Left kidney (tissue), 8 donors: ENCODE results near the gene LSM14A. TPM values are rescaled to one million over a fixed set of nuclear protein-coding genes. Genes with fewer than 3 reads are reported as not detected.
A peak's percentile ranks its signal among the peaks of the same experiment; 100 is the strongest.
"Not testable (repeated sequence)": the region's sequence is repeated elsewhere in the genome, so short reads cannot be mapped to it uniquely, and the experiment has no call there.

ENCODE experiments used
- DNase-seq: peaks from one replicate; pipeline ENCODE4 v3.0.0-alpha.2; 2013
- long read RNA-seq, 8 donors: transcript quantifications; one replicate each; lab custom pipeline, GENCODE V29; 2026
- polyA plus RNA-seq: library from polyadenylated mRNA; unstranded; fragments of 120-200 nt; gene quantifications from one replicate; pipeline ENCODE4 v1.2.1, GENCODE V29; 2013; ENCODE audit not compliant: insufficient read length

The LSM14A gene
- 199 TPM for polyA plus RNA-seq
- long read RNA-seq, donor 1, transcript LSM14A-201 (11 exons, 3,424 nt), result minor isoform, 13 of 130 reads
- long read RNA-seq, donor 1, transcript LSM14A-203 (10 exons, 3,596 nt), result major isoform, 25 of 130 reads
- long read RNA-seq, donor 1, partial matches to known transcripts, result 88 of 130 reads
- long read RNA-seq, donor 1, other reads (novel, unspliced or antisense), result 0 of 130 reads
- long read RNA-seq, donor 2, transcript LSM14A-201 (11 exons, 3,424 nt), result minor isoform, 6 of 166 reads
- long read RNA-seq, donor 2, transcript LSM14A-203 (10 exons, 3,596 nt), result major isoform, 9 of 166 reads
- long read RNA-seq, donor 2, partial matches to known transcripts, result 146 of 166 reads
- long read RNA-seq, donor 2, other reads (novel, unspliced or antisense), result 0 of 166 reads
- long read RNA-seq, donor 3, transcript LSM14A-201 (11 exons, 3,424 nt), result minor isoform, 5 of 69 reads
- long read RNA-seq, donor 3, transcript LSM14A-203 (10 exons, 3,596 nt), result major isoform, 9 of 69 reads
- long read RNA-seq, donor 3, partial matches to known transcripts, result 51 of 69 reads
- long read RNA-seq, donor 3, other reads (novel, unspliced or antisense), result 0 of 69 reads
- long read RNA-seq, donor 4, partial matches to known transcripts, result 7 of 7 reads
- long read RNA-seq, donor 4, other reads (novel, unspliced or antisense), result 0 of 7 reads
- long read RNA-seq, donor 5, transcript LSM14A-201 (11 exons, 3,424 nt), result minor isoform, 14 of 79 reads
- long read RNA-seq, donor 5, transcript LSM14A-203 (10 exons, 3,596 nt), result major isoform, 28 of 79 reads
- long read RNA-seq, donor 5, partial matches to known transcripts, result 34 of 79 reads
- long read RNA-seq, donor 5, other reads (novel, unspliced or antisense), result 0 of 79 reads
- long read RNA-seq, donor 6, transcript LSM14A-201 (11 exons, 3,424 nt), result minor isoform, 6 of 96 reads
- long read RNA-seq, donor 6, transcript LSM14A-203 (10 exons, 3,596 nt), result major isoform, 18 of 96 reads
- long read RNA-seq, donor 6, partial matches to known transcripts, result 70 of 96 reads
- long read RNA-seq, donor 6, other reads (novel, unspliced or antisense), result 0 of 96 reads
- long read RNA-seq, donor 7, transcript LSM14A-203 (10 exons, 3,596 nt), result major isoform, 17 of 87 reads
- long read RNA-seq, donor 7, partial matches to known transcripts, result 63 of 87 reads
- long read RNA-seq, donor 7, other reads (novel, unspliced or antisense), result 0 of 87 reads
- long read RNA-seq, donor 8, transcript LSM14A-203 (10 exons, 3,596 nt), result minor isoform, 5 of 22 reads
- long read RNA-seq, donor 8, transcript LSM14A-201 (11 exons, 3,424 nt), result major isoform, 7 of 22 reads
- long read RNA-seq, donor 8, partial matches to known transcripts, result 8 of 22 reads
- long read RNA-seq, donor 8, other reads (novel, unspliced or antisense), result 0 of 22 reads

DNA sequence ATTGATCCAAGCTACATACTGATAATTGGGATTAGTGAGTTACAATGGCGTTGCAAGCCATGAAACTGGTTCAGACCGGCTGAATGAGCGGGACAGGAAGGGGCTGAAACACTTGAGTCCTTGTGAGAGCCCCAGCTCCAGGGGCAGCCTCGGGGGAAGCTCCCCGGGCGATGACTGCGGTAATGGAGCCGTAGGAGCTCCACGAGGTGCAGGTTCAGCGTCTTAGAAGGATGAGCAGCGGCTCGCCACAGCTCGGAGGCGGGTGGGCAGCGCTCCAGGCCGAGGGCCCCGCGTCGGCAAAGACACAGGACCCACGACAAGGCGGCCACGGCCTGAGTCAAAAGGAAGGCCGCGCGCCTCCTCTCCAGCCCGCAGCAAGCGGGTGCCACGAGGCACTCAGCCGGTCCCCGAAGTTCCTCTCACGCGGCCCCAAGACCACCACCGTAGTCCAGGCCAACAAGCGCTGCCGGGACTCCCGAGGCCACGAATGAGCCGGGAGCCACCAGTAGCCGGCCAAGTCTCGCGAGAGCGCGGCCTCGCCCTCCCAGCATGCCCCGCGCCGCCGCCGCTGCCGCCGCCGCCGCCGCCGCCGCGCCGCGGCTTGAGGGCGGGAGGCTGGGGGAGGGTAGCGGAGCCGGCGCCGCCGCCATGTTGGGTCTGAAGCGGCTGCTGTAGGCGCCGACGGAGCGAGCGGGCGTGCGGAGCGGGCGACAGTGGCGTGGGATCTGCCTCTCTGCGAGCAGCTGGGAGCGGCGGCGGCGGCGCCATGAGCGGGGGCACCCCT is at the start of gene LSM14A:
Gene LSM14A (plus strand): TSS at position 628 of the 784 bp plus-strand sequence. CDS start 139 bp downstream, at position 767.
- peak; percentile 89 for DNase-seq

DNA sequence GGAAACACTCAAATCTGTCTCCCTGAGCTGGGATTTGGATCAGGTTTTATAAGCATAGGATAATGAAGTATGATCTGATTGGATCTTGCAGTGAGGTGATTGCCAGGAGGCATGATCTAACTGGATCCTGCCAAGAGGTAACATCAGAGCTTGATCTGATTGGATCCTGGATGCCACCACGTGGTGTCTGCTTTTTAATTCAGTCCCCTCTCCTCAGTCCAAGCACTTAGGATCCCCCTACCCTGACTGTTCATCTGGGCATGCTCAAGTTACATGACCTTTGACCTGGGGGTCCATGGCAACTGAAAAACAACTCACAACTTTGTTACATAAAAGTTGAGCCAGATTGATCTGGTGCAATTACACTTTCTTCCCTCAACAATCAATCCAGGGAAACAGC is 47.5 kb upstream of the LSM14A start:
- no peak for DNase-seq

DNA sequence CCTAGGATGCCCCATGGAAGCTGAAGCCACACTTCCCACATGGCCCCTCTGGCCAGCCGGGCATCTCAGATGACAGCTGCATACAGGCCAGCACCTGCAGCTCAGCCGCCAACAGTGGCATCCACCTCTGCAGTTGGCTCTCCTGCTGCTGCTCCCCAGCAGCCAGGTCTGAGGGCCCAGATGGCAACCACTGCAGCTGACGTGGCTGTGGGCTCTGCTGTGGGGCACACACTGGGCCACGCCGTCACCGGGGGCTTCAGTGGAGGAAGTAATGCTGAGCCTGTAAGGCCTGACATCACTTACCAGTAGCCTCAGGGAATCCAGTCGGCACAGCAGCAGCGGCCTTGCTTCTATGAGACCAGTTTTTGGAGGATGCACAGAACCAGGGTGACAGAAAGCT is 45.3 kb upstream of the LSM14A start:
- no peak for DNase-seq

DNA sequence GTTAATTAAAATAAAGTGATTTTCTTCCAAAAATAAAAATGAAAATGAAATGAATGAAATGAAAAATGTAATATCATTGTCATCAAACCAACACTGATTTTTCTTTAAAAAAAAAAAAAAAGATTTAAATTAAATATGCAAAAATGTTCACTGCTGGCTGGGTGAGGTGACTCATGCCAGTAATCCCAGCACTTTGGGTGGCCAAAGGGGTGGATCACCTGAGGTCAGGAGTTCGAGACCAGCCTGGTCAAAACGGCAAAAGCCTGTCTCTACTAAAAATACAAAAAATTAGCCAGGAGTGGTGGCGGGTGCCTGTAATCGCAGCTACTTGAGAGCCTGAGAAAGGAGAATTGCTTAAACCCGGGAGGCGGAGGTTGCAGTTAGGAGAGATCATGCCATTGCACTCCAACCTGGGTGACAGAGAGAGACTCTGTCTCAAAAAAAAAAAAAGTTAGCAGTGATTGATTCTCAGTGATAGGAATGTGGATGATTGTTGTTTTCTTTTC is 44.6 kb upstream of the LSM14A start:
- no peak for DNase-seq

DNA sequence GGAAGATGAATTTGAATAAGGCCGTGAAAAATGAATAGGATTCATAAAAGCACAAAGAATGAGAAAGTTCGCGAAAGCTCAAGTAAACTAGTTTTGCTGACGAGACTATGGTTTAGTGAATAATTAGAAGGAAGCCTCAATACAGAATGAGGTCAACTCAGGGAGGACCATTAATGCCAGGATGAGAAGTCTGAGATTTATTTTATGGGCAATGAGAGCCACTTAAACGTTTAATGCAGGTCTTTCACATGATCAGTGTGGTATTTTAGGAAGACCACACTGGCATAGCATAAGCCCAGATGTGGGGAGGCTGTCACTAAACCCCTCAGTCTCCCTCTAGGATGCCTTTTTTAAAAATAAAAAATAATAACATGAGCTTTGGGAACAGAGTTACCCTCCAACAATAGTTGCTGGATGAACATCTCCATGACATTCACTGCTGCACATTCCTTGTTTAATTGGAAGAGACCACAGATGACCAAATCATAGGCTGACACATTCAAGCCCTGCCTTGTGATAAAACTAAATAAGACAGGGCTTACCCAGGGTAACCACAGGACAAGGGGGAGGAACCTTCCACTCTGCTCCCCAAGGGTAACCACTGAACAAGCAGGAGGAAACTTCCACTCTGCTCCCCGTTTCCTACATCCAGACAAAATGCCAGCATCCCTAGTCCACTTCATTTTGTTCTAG is 43.6 kb upstream of the LSM14A start:
- no peak for DNase-seq

DNA sequence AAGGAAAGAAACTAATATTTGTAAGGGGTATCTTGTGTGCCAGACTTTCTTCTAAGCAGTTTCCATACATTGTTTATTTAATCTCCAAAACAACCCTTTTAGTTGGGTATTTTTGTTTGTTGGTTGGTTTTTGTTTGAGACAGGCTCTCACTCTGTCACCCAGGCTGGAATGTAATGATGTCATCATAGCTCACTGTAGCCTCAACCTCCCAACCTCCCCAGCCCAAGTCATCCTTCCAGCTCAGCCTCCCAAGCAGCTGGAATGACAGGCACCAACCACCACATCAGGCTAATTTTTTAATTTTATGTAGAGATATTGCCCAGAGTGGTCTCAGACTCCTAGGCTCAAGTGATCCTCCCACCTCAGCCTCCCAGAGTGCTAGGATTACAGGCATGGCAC is 41.2 kb upstream of the LSM14A start:
- no peak for DNase-seq

DNA sequence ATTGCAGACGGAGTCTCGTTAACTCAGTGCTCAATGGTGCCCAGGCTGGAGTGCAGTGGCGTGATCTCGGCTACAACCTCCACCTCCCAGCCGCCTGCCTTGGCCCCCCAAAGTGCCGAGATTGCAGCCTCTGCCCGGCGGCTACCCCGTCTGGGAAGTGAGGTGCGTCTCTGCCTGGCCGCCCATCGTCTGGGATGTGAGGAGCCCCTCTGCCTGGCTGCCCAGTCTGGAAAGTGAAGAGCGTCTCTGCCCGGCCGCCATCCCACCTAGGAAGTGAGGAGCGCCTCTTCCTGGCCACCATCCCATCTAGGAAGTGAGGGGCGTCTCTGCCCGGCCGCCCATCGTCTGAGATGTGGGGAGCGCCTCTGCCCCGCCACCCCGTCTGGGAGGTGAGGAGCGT is 40.2 kb upstream of the LSM14A start:
- DNase-seq, result not testable (repeated sequence)

DNA sequence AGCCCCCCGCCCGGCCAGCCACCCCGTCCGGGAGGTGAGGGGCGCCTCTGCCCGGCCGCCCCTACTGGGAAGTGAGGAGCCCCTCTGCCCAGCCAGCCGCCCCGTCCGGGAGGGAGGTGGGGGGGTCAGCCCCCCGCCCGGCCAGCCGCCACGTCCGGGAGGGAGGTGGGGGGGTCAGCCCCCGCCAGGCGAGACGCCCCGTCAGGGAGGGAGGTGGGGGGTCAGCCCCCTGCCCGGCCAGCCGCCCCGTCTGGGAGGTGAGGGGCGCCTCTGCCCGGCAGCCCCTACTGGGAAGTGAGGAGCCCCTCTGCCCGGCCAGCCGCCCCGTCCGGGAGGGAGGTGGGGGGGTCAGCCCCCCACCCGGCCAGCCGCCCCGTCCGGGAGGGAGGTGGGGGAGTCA is 39.6 kb upstream of the LSM14A start:
- DNase-seq, result not testable (repeated sequence)

DNA sequence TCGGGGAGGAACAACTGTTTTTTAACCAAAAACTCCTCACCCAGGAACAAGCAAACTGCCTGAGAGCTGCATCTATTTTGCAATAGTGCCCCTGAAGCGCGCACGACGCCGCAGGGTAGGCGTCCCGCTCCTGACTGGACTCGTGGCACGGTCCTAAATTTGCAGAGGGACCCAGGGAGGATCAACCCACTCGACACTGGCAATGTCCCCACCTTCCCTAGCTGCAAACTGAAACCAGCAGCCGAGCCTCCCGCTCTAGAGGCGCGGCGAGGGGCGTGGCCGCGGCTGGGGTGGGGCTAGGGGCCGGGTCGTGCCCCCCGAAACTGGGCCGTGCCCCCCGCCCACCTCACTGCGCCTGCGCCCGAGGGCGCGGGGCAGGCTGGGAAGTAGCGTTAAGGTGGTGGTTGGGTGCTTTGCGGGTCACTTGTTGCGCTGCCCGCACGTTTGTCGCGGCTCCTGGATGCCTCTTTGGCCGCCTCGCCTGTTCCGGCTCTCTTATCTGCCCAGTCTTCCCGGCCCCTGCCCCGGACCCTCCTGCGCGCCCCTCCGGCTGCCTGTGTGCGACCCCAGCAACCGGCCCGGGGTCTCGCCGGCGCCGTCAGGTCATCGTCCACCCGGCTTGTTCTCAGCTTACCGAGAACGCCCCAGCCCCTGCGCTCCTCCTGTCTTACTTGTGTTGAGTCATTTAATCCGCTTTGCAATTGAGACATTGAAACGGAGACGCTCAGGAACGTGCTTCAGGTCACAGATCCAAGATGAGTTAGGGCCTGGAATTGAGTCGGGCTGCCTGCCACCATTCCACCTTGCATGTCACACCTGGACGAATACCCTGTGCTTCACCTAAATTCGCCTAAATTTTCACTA is 37.9 kb upstream of the LSM14A start:
- DNase-seq, result peak; percentile 85

DNA sequence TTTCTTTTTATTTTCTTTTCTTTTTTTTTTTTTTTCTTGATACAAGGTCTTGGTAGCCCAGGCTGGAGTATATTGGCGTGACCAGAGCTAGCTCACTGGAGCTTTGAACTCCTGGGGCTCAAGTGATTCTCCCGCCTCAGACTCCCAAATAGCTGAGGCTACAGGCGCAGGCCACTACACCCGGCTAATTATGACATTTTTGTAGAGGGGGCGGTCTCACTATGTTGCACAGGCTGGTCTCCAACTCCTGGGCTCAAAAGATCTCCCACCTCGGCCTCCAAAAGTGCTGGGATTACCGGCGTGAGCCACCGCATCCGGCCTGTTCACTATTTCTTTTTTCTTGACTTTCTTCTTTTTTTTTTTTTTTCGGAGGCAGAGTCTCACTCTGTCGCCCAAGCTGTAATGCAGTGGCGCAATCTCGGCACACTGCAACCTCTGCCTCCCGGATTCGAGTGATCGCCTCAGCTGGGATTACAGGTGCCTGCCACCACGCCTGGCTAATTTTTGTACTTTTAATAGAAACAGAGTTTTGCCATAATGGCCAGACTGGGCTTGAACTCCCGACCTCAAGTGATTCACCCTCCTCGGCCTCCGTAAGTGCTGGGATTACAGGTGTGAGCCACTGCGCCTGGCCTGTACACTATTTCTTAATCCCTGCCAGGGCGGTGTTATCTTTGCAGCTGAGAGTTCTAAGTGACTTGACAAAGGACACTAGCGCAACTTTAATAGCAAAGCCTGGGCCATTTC is 37.1 kb upstream of the LSM14A start:
- DNase-seq, result no peak

DNA sequence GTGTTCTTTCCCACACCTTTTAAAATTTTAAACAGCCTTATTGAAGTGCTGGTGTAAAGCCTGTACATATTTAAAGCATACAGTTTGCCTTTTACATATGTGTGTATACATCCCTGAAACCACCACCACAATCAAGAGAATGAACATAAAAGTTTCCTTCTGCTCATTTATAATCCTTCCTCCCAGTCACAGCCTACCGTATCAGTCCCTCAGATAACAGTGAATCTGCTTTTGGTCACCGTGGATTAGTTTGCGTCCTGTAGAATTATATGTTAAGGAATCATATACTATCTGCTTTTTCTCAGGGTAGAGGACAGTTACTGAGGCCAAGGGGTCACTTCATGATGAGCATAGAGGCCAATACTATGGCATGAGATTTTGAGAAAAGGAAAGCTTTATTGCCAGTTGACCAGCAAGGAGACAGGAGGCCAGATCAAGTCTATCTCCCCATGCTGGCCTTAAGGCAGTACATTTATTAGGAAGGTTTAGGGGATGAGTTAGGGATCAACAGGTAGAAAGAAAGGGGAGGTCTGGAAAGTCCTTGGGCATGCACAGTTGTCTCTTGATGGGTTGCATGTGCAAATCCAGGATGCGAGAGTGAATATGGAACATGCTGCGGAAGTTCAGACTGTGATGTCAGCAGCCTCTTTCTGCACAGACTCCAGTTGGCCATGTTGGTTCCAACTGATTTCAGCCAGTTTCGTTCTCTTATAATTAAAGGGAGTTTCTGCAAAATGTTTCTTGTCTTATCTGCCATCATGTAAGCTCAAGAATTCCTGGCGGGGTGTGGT is 36.3 kb upstream of the LSM14A start:
- no peak for DNase-seq

DNA sequence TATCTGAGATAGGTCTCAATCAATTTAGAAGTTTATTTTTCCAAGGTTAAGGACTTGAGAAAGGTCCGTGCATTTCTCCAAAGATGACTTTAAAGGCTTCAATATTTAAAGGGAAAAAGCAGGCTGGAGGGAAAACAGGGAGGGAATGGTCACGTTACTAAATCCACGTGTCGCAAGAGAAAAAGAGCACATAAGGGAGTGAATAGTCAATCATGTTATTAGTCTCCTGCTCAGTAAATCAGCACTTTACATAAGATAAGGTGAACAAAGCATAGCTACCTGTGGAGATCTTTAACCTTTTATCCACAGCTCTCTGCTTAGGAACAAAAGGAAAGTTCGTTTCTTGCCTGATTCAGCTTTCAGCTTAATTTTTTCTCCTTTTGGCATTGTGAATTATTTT is 31.3 kb upstream of the LSM14A start:
- no peak for DNase-seq

DNA sequence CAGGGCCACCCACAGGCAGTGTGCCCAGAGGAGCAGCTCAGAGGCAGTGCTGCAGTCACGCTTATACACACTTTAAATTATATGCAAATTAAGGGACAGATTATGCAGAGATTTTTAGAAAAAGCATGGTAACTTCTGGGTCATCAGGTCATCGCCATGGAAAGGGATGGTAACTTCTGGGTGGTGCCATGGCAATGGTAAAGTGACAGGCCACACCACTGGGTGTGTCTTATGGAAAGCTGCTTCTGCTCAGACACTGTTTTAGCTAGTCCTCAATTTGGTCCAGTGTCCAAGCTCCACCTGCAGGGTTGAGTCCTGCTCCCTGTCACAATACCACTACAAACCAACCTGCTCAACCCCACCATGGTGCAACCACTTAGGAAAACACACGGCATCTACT is 29.9 kb upstream of the LSM14A start:
- DNase-seq, result no peak

DNA sequence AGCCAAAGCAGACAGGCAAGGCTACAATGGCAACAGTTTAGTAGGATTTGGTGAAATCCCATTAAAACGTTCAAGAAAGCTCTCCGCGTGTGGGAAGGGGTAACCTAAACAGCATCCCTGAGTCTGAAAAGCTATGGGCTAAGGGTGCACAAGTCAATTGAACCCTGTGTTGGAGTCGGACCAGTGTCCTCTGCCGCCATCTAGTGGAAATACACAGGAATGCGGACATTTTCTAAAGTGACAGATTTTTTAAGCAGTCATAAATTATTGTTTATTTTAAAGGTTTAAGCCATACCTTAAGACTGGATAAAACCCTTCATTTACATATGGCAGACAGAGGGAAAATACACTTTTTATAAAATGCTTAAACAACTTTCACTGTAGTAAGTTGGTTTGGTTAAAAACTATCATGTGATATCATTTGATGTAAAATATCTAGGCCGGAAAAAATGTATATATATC is 26.5 kb upstream of the LSM14A start:
- peak; percentile 56 for DNase-seq

DNA sequence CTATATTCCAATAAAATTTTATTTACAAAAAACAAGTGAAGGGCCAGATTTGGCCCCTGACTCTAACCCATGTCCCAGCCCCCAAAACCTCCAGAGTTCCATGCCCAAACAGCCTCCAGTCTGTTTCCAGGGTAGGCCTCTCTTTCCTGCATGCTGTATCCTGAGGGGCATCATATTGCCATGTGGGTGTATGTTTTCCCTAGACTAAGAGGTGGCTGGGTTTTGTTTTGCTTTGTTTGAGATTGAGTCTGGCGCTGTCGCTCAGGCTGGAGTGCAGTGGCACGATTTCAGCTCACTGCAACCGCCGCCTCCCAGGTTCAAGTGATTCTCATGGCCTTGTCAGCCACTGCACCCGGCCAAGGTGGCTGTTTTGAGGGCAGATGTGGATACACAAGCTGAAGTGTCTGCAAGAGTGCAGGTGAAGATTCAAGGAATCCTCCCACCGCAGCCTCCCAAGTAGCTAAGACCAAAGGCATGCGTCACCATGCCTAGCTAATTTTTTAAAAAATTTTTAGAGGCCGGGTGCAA is 23.6 kb upstream of the LSM14A start:
- no peak for DNase-seq

DNA sequence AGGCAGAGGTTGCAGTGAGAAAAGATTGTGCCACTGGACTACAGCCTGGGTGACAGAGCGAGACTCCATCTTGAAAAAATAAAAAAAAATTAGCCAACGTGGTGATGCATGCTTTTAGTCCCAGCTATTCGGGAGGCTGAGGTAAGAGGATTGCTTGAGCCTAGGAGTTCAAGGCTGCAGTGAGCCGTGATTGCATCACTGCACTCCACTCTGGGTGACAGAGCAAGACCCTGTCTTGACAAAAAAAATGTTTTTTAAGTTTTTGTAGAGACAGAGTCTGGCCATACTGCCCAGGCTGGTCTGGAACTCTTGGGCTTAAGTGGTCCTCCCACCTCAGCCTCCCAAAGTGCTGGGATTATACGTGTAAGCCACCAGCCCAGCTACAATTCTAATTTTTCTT is 22.4 kb upstream of the LSM14A start:
- no peak for DNase-seq

DNA sequence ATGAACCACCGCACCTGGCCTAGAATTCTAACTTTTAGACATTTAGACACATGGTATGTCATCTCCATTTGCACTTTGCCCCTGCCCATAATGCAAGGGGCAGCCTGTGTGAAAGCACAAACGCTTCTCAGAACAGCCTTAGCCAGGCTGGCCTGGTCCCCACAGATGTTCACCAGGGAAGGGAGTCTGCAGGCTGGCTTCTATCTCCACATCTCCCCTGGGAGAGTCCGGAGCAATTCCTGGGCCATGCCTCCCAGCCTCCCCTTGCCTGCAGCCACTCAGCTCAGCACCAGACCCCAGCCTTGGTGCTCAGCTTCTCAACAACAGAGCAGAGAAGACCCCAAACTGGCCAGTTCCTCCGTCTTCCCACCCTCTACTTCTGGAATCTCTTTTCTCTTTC is 21.7 kb upstream of the LSM14A start:
- DNase-seq, result no peak
